GM10266 (cell line): Measurements from ENCODE around the gene VPS37D.

Experiments used
- DNase-seq: peaks from one replicate; pipeline ENCODE4 v3.0.0; 2012; ENCODE audit errors: extremely low spot score
- TF ChIP-seq, protein P1 (sequence below): IDR thresholded peaks from 2 replicates; pipeline ENCODE4 v1.5.1; 2012; ENCODE audit warnings: mild to moderate bottlenecking, low read depth; ENCODE audit not compliant: control insufficient read depth, insufficient read depth; ENCODE audit errors: missing control alignments

VPS37D gene

DNA sequence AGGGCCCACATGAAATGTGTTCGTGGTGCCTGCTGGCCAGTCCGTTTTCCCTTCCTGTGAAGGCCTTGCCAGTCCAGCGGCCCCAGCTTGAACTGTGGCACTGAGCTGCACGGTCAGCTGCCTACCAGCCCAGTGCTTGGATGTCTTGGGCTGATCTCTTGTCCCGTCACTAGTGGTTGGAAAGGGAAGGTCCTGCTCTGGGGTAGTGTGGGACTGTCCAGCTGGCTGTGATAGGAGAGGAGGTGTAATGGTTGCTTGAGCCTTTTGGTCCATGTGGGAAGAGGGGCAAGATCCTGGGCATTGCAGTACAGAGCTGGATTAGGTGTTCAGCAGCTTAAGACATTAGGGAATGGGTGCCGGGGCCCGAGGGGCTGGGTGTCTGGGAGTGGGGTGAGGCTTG is 30.8 kb downstream of the VPS37D start:
- DNase-seq: no peak

DNA sequence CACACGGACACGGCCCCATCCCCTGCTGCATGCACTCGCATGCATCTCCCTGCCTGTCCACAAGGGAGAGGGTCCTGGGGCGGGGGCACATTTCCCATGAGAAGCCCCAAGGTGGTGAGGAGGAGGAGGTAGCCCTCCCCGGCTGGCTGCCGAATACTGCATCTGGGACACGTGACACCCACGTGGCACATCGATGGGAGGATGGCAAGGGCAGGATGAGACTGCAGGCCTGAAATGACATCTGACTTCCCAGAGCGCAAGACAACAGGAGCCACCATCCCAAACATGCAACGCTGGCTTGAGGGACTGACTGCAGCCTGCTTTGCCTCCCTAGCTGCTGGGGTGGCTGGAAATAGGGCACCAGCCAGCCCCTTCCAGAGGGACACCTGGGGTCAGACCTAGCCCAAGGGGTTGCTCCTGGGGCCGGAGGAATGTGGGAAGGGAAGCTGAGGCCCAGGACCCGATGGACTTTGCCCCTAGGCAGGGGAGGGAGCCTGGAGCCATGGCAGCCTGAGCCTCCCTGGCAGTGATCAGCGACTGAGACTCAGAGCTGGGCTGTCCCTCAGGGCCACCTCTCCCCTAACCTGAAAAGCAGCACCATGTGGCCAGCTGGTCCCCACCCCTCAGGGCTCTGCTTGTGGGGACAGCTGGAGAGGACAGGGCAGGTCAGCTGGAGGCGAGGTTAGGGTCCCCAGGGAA is 31.9 kb downstream of the VPS37D start:
- no peak for DNase-seq
- TF ChIP-seq, protein P1, sequence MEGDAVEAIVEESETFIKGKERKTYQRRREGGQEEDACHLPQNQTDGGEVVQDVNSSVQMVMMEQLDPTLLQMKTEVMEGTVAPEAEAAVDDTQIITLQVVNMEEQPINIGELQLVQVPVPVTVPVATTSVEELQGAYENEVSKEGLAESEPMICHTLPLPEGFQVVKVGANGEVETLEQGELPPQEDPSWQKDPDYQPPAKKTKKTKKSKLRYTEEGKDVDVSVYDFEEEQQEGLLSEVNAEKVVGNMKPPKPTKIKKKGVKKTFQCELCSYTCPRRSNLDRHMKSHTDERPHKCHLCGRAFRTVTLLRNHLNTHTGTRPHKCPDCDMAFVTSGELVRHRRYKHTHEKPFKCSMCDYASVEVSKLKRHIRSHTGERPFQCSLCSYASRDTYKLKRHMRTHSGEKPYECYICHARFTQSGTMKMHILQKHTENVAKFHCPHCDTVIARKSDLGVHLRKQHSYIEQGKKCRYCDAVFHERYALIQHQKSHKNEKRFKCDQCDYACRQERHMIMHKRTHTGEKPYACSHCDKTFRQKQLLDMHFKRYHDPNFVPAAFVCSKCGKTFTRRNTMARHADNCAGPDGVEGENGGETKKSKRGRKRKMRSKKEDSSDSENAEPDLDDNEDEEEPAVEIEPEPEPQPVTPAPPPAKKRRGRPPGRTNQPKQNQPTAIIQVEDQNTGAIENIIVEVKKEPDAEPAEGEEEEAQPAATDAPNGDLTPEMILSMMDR: no peak

More for the DNA sequence above, 30.8 kb downstream of the VPS37D start:
- TF ChIP-seq, protein P1: no peak

DNA sequence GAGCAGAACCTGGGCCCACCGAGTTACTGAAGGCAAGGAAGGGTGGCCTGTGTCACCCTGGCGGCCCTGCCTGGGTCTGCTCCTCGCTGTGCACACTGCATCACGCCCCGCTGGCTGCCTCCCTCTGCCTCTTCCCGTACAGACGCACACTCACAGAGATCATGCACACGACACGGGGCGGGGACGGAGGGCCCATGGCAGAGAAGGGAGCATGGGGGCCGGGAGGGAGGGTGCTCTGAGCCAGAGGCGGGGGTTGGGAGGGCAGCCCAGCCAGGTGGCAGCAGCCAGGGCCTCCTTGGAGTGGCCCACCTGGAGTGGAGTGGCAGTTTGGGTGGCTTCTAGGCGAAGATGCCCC is 32.4 kb downstream of the VPS37D start:
- TF ChIP-seq, protein P1: no peak
- no peak for DNase-seq

DNA sequence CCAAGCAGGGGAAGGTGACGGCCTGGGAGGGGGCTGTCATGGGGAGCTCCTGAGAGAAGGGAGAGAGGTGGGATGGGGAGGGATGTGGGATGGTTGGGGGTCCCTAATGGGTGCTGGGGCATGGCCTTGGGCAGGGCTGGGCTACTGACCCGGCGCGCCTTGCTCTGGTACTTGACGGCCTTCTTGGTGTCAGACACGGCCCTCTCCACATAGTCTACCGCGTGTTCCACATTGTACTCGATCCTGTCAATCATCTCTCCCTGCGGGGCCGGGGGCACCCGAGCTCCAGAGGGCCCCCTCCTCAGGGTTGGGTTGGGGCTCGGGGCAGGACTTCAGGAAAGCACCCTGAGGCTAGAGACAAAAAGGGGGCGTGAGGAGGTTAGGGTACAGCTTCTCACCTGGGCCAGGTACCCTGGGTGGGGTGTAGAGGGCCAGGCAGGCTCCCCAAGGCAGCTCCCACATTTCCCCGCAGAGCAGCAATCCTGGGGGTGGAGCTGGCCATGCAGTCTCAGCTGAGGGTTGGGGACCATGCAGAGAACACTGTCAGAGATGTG is 33.0 kb downstream of the VPS37D start:
- TF ChIP-seq, protein P1: no peak
- no peak for DNase-seq

DNA sequence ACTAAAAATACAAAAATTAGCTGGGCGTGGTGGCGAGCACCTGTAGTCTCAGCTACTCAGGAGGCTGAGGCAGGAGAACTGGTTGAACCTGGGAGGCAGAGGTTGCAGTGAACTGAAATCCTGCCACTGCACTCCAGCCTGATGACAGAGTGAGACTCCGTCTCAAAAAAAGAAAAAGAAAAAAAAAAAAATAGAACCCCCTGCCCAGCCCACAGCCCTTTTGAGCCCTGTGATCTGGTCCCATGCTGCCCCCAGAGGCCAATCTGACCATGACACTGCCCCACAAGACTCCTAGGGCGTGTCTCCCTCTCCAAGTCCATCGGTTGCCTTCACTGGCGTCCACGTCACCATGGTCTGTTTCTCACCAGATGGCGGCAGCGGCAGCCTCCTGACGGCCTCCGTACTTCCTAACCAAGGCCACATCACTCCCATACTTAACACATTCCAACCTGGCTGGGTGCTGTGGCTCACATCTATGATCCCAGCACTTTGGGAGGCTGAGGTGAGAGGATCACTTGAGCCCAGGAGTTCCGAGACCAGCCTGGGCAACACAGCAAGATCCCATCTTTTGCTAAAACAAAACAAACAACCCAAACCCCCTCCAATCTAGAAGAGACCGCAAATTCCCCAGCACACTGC is 33.8 kb downstream of the VPS37D start:
- peak; percentile 65 for DNase-seq
- TF ChIP-seq, protein P1: peak; percentile 44

DNA sequence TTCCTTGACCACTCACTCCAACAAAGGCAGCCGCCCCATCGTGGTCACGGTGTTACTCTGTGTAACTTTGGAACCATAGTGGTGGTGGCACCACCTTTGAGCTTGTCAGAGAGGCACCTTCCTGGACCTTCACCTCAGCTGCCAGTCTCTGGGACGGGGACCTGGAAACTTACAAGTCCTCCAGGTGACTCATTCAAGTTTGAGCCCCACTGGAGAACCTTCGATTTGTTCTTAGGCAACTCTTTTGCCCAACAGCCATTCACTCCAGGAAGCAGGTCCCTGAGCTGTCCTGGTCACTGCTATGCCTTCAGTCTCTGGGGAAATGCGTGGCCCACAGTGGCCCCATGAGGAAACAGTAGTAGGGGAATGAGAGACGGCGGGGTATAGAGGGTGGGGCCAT is 34.6 kb downstream of the VPS37D start:
- TF ChIP-seq, protein P1: no peak
- no peak for DNase-seq

DNA sequence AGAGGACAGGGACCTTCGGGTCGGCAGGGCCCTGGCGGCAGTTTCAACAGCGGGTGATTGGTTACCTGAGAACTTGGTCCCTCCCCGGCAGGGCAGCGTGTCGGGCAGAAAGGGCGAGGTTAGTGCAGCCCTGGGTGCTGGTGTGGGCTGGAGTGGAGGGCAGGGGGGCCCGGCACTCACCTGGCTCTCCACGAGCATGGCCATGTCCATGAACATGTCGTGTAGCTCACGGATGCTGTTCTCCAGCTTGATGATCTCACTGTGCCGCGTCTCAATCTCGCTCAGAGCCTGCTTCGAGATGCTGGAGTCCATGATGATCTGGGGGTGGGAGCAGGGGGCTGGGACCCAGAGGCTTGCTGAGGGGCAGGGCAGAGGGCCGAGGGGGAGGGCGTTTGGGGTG is 35.0 kb downstream of the VPS37D start:
- DNase-seq: no peak
- TF ChIP-seq, protein P1: no peak
